Lower leg skin (tissue), 4 donors: Measurements from ENCODE around the gene FOXP1. TPM values are rescaled to one million over a fixed set of nuclear protein-coding genes. Genes with fewer than 3 reads are reported as not detected.

Experiments used
- DNase-seq, 2 donors: peaks; one replicate each; pipeline ENCODE4 v3.0.0-alpha.2; 2019; ENCODE audit warnings: low spot score in 2 of 2
- H3K4me3 ChIP-seq: fragments of 200-600 bp; sonication (generic); 2 replicates; pipeline ENCODE4 v1.5.1; 2017; ENCODE audit warnings: mild to moderate bottlenecking, low read depth; ENCODE audit not compliant: poor library complexity, severe bottlenecking
- POLR2A ChIP-seq, 2 donors: fragments of 450-650 bp; IDR thresholded peaks; one replicate each; pipeline ENCODE4 v1.6.1; 2016 to 2017; ENCODE audit warnings: antibody characterized with exemption in 2 of 2, mild to moderate bottlenecking in 1 of 2, moderate library complexity in 1 of 2
- WGBS, 2 donors: methylation state at CpG; one replicate each; pipeline ENCODE4 v1.1.5; 2018; 5-methylcytosine and 5-hydroxymethylcytosine counted together
- intact Hi-C: fragments of 100-400 bp; cut with DNase I; formaldehyde crosslinking; loops from one replicate; pipeline ENCODE4 v1.15.0; 2023; ENCODE audit warnings: low total_unique reads
- total RNA-seq, 4 donors: library from RNA; depleted of rRNA; stranded (reverse); fragments of >200 nt; gene quantifications; one replicate each; pipeline ENCODE4 v1.1.0, GENCODE V29; 2016
- TF ChIP-seq, protein P1 (sequence below), 3 donors: fragments of 450-650 bp; IDR thresholded peaks; one replicate each; pipeline ENCODE4 v1.5.1; 2016; ENCODE audit warnings: antibody characterized with exemption in 3 of 3, mild to moderate bottlenecking in 3 of 3, moderate library complexity in 2 of 3

FOXP1 gene
- total RNA-seq, 4 donors from 2014 or later, result 46.6 to 66.6 (median 55.2) TPM

DNA sequence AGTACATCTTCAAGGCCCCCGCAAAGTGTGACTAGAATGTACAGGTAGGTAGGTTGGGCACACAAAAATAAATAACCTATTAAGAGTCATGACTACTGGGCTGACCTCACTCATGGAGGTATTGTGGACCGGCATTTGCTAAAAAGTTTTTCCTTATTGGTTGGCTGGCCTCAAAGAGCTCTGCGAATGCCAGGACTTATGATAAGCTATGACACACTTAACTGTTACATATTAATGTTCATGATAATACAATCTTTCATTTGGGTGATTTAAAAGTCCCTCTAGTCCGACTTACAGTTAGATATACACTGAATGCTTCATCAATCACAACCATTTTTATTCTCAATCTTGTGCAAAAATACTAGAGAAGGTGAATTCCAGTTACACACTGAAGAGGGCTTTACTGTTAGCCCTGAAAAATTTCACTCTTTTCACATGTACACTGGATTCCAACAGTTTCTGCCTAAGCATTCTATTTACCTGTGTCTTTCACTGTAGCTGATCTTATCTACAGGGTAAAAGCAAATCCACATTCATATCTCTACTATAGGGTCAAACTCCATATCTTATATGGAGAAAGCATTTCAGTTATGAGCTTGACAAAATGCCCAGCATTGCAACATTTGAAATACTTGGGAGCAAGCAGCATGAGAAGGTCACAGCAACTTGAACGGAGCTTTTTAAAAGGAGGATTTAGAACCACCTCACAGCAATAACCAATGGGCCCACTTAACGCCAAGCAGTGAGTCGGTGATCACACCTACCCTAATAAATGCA lies 329.1 kb downstream of the FOXP1 start:
- intact Hi-C loops, result no loop called here
- 70 to 71% methylated on average over 7 of the region's 7 CpGs for WGBS, 2 donors
- H3K4me3 ChIP-seq, result no peak overlapping the region
- TF ChIP-seq POLR2A (IDR thresholded peaks at IDR 0.05), result no peak
- TF ChIP-seq, protein P1, sequence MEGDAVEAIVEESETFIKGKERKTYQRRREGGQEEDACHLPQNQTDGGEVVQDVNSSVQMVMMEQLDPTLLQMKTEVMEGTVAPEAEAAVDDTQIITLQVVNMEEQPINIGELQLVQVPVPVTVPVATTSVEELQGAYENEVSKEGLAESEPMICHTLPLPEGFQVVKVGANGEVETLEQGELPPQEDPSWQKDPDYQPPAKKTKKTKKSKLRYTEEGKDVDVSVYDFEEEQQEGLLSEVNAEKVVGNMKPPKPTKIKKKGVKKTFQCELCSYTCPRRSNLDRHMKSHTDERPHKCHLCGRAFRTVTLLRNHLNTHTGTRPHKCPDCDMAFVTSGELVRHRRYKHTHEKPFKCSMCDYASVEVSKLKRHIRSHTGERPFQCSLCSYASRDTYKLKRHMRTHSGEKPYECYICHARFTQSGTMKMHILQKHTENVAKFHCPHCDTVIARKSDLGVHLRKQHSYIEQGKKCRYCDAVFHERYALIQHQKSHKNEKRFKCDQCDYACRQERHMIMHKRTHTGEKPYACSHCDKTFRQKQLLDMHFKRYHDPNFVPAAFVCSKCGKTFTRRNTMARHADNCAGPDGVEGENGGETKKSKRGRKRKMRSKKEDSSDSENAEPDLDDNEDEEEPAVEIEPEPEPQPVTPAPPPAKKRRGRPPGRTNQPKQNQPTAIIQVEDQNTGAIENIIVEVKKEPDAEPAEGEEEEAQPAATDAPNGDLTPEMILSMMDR (IDR thresholded peaks at IDR 0.05), result no peak
- DNase-seq, result no peak

DNA sequence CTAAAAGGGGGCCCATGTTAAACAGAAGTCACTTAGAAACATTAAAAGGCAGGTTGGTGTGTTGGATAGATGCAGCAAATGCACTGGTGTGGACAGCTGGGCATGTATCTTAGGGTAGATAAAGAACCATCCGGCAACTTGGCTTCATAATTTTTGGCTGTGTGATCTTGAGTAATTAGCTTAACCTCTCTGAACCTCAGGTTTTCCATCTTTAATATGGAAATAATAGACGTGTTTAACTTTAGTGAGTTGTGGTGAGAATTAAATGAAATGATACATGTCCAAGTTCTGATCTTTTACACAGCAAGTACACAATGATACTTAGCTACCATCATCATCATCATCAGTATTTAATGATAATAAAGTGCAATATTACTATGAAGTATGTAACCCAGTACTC lies 330.4 kb downstream of the FOXP1 start:
- DNase-seq, result no peak
- no peak for TF ChIP-seq POLR2A (IDR thresholded peaks at IDR 0.05)
- TF ChIP-seq, protein P1 (IDR thresholded peaks at IDR 0.05), result no peak
- no peak overlapping the region for H3K4me3 ChIP-seq
- WGBS, 2 donors, result 88 to 92% methylated on average over 2 of the region's 2 CpGs
- intact Hi-C loops, result no loop called here

DNA sequence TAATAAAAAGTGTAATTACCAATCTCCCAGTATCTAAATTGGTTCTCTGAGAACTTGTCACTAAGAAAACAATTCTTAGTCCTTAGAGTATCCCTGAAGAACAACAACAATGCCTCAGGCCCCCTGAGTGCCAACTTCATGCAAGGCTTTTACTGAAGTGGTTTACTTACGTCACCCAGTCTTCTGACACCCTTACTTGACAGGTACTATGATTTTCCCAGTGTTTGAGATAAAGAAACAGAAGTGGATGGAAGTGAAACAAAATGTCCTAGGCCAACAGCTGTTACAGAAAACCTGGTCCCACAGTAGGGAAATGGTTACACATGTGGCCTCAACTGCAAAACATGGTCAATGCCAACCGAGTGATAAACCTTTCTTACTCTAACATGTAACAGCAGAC lies 331.1 kb downstream of the FOXP1 start:
- WGBS, 2 donors, result 83 to 95% methylated on average over 2 of the region's 2 CpGs
- intact Hi-C loops, result no loop called here
- DNase-seq, result no peak
- H3K4me3 ChIP-seq, result no peak overlapping the region
- TF ChIP-seq, protein P1 (IDR thresholded peaks at IDR 0.05), result no peak
- no peak for TF ChIP-seq POLR2A (IDR thresholded peaks at IDR 0.05)

DNA sequence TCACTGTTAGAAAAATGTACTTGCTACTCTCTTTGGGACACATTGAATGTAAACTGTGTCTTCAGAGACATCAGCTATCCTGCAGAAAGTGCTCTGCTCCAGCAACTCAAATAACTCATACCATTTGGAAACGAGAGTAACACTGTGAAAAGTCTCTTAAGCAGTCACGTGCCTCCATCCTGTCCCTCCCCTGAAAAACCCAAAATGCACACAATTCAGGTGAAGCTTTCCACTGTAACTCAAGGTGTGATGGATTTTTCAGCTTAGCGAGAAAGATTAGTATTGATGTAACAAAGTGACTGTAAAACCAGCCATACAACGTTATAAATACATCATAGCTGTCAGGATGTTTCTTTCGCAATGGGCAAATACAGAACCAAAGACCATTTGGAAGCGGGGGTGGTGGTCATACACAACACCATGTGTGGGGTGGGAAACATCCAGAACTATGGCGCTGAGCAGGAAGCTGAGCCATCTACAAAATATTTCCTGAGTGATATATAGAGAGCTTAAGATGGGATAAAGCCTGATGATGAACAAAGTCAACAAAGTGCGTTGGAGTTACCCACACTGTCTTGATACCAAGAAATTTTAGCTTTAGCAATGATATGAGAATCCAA lies 332.3 kb downstream of the FOXP1 start:
- 85% methylated on average over 8 of the region's 8 CpGs for WGBS, 2 donors
- no peak for DNase-seq
- TF ChIP-seq POLR2A (IDR thresholded peaks at IDR 0.05), result no peak
- TF ChIP-seq, protein P1 (IDR thresholded peaks at IDR 0.05), result no peak
- H3K4me3 ChIP-seq, result no peak overlapping the region
- intact Hi-C loops, result no loop called here

DNA sequence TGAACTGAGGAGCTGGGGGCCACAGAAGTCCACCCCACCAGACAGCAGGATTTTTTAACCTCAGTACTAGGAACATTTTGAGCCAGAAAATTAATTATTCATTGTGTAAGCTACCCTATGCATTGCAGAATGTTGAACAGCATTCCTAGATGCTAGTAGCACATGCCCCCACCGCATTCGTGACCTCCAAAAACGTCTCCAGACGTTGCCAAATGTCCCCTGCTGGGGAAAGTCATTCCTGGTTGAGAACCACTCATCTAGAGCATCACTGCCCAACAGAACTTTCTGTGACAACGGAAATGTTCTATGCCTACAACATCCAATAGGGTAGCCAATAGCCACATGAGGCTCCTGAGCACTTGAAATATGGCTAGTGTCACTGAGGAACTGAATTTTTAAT lies 333.5 kb downstream of the FOXP1 start:
- 86 to 94% methylated on average over 5 of the region's 5 CpGs for WGBS, 2 donors
- no peak overlapping the region for H3K4me3 ChIP-seq
- intact Hi-C loops, result no loop called here
- TF ChIP-seq POLR2A (IDR thresholded peaks at IDR 0.05), result no peak
- TF ChIP-seq, protein P1 (IDR thresholded peaks at IDR 0.05), result no peak
- DNase-seq, result no peak
